ENCODE data around the gene TENM3.

DNA sequence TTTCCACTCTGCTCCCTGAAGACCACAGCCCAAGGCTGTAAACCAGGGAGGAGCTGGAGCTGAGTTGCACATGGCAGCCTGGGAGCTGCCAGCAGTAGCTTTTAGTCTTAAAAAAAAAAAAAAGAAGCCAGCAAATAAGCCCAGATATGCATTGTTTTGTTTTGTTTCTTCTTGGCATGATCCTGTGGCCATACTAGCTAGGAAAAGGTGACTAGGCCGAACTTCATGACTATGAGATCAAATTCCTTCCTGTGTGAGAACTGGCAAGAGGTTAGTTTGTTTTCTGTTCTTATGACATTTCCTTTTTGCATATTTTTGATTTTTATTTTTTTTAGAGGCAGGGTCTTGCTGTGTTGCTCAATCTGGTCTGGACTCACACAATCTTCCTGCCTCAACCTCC lies 350.7 kb downstream of the TENM3 start:
- TF ChIP-seq, protein P1, sequence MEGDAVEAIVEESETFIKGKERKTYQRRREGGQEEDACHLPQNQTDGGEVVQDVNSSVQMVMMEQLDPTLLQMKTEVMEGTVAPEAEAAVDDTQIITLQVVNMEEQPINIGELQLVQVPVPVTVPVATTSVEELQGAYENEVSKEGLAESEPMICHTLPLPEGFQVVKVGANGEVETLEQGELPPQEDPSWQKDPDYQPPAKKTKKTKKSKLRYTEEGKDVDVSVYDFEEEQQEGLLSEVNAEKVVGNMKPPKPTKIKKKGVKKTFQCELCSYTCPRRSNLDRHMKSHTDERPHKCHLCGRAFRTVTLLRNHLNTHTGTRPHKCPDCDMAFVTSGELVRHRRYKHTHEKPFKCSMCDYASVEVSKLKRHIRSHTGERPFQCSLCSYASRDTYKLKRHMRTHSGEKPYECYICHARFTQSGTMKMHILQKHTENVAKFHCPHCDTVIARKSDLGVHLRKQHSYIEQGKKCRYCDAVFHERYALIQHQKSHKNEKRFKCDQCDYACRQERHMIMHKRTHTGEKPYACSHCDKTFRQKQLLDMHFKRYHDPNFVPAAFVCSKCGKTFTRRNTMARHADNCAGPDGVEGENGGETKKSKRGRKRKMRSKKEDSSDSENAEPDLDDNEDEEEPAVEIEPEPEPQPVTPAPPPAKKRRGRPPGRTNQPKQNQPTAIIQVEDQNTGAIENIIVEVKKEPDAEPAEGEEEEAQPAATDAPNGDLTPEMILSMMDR (conservative IDR thresholded peaks at IDR 0.05), result no peak
- no peak for TF ChIP-seq EZH2 (IDR thresholded peaks at IDR 0.05; ENCODE audit: low read depth)
